H1 (cell line): ENCODE data around the gene PHRF1. TPM values are rescaled to one million over a fixed set of nuclear protein-coding genes. Genes with fewer than 3 reads are reported as not detected.

Experiments used
- ASH2L ChIP-seq: fragments of 200-600, 300-600 bp; sonication (generic); IDR thresholded peaks from one replicate; pipeline ENCODE4 v1.7.1; 2017; ENCODE audit warnings: low read length
- CHD1 ChIP-seq: IDR thresholded peaks from 2 replicates; pipeline ENCODE4 v1.6.1; 2012; ENCODE audit warnings: low read depth, low read length, improper control_type of control experiment
- JUN ChIP-seq: IDR thresholded peaks from 2 replicates; pipeline ENCODE4 v1.6.1; 2011; ENCODE audit warnings: low read depth, mild to moderate bottlenecking, improper control_type of control experiment, low read length
- SIX5 ChIP-seq: IDR thresholded peaks from 2 replicates; pipeline ENCODE4 v1.6.1; 2011; ENCODE audit warnings: mild to moderate bottlenecking, low read depth, low read length
- polyA plus RNA-seq, 7 experiments: library from polyadenylated mRNA; depleted of rRNA in 3 of 7; stranded (reverse) in 5 of 7; unstranded in 2 of 7; fragments of >200 nt in 5 of 7; fragments of 200-250 nt in 2 of 7; gene quantifications; 1 replicate in 5 of 7; 2 replicates in 1 of 7; 4 replicates in 1 of 7; pipeline versions ENCODE4 v1.2.1 to v1.2.3, GENCODE V29; 2011 to 2013; ENCODE audit warnings: missing spikeins in 2 of 7, mixed read lengths in 2 of 7
- total RNA-seq: library from RNA; stranded (reverse); fragmentation: NEBNext Ultra II Directional; extraction: Animal tissue kit (Norgen Biotek cat#: 25700); gene quantifications from 2 replicates; pipeline ENCODE4 v1.2.1, GENCODE V29; 2021

The PHRF1 gene
- total and polyA plus RNA-seq, 2 of the 8 experiments (the other 6 are each of a cell fraction or from before 2014, with no cell fraction given), result 13.4 to 37.3 TPM

GRCh38 chr11:528815-529727 lies 47.2 kb upstream of the PHRF1 start (continued):
- no peak for TF ChIP-seq ASH2L
- no peak for TF ChIP-seq SIX5
- no peak for TF ChIP-seq JUN
- TF ChIP-seq CHD1, result no peak
